Thyroid gland (tissue), 4 donors: ENCODE results near the gene UNKL. TPM values are rescaled to one million over a fixed set of nuclear protein-coding genes. Genes with fewer than 3 reads are reported as not detected.

Experiments
- DNase-seq, 2 donors: peaks; one replicate each; pipeline ENCODE4 v3.0.0-alpha.2; 2019
- H3K27ac ChIP-seq, 3 donors: fragments of 200-600 bp; sonication (generic); 1 replicate in 2 of 3; 2 replicates in 1 of 3; pipeline ENCODE4 v1.5.1; 2016 to 2019; ENCODE audit warnings: mild to moderate bottlenecking in 1 of 3, moderate library complexity in 1 of 3
- H3K27me3 ChIP-seq: fragments of 200-600 bp; sonication (generic); one replicate; pipeline ENCODE4 v1.5.1; 2019
- H3K36me3 ChIP-seq, 2 donors: fragments of 200-600 bp; sonication (generic); one replicate each; pipeline ENCODE4 v1.5.1; 2016 to 2019
- H3K4me1 ChIP-seq, 2 donors: fragments of 200-600 bp; sonication (generic); one replicate each; pipeline ENCODE4 v1.5.1; 2017 to 2019
- H3K4me3 ChIP-seq, 3 donors: fragments of 200-600 bp; sonication (generic); replicated peaks in 1 of 3; 1 replicate in 2 of 3; 2 replicates in 1 of 3; pipeline ENCODE4 v1.5.1; 2016; ENCODE audit warnings: mild to moderate bottlenecking in 1 of 3
- H3K9me3 ChIP-seq: fragments of 200-600 bp; sonication (generic); one replicate; pipeline ENCODE4 v1.5.1; 2017
- POLR2A ChIP-seq, 2 donors: fragments of 450-650 bp; IDR thresholded peaks; one replicate each; pipeline ENCODE4 v1.6.1; 2017; ENCODE audit warnings: antibody characterized with exemption in 2 of 2, mild to moderate bottlenecking in 2 of 2, moderate library complexity in 1 of 2
- WGBS, 2 donors: methylation state at CpG; one replicate each; pipeline ENCODE4 v1.1.5; 2017; 5-methylcytosine and 5-hydroxymethylcytosine counted together
- intact Hi-C: fragments of 100-400 bp; cut with DNase I; formaldehyde crosslinking; loops from one replicate; pipeline ENCODE4 v1.15.1; 2023
- total RNA-seq, 4 donors: library from RNA; depleted of rRNA; stranded (reverse); fragments of >200 nt; gene quantifications; one replicate each; pipeline ENCODE4 v1.2.3, GENCODE V29; 2016
- TF ChIP-seq, protein P1 (sequence below), 6 experiments: fragments of 200-600 bp in 3 of 6; fragments of 450-650 bp in 3 of 6; sonication (generic) in 3 of 6; IDR thresholded peaks; one replicate each; pipeline ENCODE4 v1.5.1; 2016 to 2019; ENCODE audit warnings: antibody characterized with exemption in 6 of 6, mild to moderate bottlenecking in 2 of 6, inconsistent platforms in 1 of 6, moderate library complexity in 1 of 6

Gene UNKL
- total RNA-seq, 4 donors from 2014 or later = 26.2 to 46.9 (median 31.3) TPM

DNA sequence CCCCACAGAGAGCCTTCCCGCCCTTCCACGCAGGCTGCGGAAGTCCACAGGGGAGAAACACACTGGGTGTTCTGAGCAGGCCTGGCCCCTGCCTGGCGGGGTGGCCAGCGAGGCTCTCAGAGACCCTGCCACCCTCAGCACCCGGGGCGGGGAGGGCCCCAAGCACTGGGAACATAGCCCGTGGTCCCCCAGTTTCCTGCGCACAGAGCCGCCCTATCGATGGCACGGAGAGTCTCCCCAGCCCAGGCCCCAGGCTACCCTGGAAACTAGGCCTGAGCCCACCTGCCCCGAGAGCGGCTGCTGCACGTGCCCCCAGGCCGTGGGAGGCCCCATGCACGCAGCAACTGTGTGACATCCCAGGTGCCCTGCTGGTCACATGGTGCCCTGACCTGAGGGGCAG, 40.1 kb upstream of the UNKL start:
- intact Hi-C loops = no loop called here
- H3K27ac ChIP-seq = no peak overlapping the region
- no peaks in the 10 kb centered on the region for H3K27me3 ChIP-seq
- 96% methylated on average over 3 to 7 of the region's 17 CpGs for WGBS, 2 donors
- no peaks in the 10 kb centered on the region for H3K9me3 ChIP-seq
- H3K36me3 ChIP-seq = peaks cover 45 to 63% of the 10 kb centered on the region in 2 donors
- no peak overlapping the region for H3K4me3 ChIP-seq
- no peaks in the 10 kb centered on the region for H3K4me1 ChIP-seq
- TF ChIP-seq, protein P1, sequence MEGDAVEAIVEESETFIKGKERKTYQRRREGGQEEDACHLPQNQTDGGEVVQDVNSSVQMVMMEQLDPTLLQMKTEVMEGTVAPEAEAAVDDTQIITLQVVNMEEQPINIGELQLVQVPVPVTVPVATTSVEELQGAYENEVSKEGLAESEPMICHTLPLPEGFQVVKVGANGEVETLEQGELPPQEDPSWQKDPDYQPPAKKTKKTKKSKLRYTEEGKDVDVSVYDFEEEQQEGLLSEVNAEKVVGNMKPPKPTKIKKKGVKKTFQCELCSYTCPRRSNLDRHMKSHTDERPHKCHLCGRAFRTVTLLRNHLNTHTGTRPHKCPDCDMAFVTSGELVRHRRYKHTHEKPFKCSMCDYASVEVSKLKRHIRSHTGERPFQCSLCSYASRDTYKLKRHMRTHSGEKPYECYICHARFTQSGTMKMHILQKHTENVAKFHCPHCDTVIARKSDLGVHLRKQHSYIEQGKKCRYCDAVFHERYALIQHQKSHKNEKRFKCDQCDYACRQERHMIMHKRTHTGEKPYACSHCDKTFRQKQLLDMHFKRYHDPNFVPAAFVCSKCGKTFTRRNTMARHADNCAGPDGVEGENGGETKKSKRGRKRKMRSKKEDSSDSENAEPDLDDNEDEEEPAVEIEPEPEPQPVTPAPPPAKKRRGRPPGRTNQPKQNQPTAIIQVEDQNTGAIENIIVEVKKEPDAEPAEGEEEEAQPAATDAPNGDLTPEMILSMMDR (IDR thresholded peaks at IDR 0.05) = no peak
- DNase-seq = no peak

DNA sequence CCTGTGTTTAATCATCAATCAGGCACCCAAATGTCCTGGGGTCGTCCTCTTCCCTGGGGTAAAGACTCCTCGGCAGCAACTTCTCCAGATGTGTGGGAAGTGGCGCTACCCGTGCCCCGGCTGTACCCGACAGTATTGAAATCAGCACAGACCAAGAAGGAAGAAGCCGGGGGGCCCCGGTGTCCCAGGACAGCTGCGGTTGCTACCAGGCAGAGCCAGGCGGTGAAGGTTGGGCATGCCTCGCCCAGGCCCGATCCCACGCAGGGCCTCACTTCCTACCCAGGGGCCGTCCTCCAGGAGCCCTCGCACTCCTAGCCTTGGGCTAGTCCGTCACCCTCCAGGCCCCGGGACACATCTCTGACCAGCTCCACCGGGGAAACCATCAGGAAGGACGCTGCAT, 38.8 kb upstream of the UNKL start:
- H3K27me3 ChIP-seq = no peaks in the 10 kb centered on the region
- 89 to 97% methylated on average over 15 to 19 of the region's 19 CpGs for WGBS, 2 donors
- no peaks in the 10 kb centered on the region for H3K4me1 ChIP-seq
- no peak for DNase-seq
- no peak overlapping the region for H3K27ac ChIP-seq
- H3K9me3 ChIP-seq = no peaks in the 10 kb centered on the region
- peaks cover 46 to 68% of the 10 kb centered on the region in 2 donors for H3K36me3 ChIP-seq
- no peak for TF ChIP-seq POLR2A (IDR thresholded peaks at IDR 0.05)
- TF ChIP-seq, protein P1 (IDR thresholded peaks at IDR 0.05) = no peak
- intact Hi-C loops = no loop called here
- no peak overlapping the region for H3K4me3 ChIP-seq

DNA sequence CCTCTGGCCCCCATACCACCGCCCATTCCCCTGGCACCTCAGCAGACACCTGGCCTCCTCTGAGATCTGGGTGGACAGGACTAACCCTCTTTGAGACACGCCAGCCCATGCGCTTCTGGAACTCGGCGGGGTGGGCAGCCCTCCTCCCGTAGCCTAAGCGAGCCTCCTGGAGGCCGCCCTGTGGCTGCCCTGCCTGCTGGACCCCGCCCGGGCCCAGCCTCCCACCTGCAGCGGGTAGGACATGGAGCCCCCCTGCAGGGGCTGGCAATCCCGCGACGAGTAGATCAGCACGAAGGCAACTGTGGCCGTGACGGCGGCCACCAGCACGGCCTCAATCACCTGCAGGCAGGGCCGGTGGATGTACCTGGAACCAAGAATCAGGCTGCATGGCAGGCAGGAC, 38.0 kb upstream of the UNKL start:
- H3K4me3 ChIP-seq = no peak overlapping the region
- no peaks in the 10 kb centered on the region for H3K27me3 ChIP-seq
- no peaks in the 10 kb centered on the region for H3K9me3 ChIP-seq
- intact Hi-C loops = no loop called here
- no peak for TF ChIP-seq POLR2A (IDR thresholded peaks at IDR 0.05)
- TF ChIP-seq, protein P1 (IDR thresholded peaks at IDR 0.05) = no peak
- 96 to 100% methylated on average over 4 to 7 of the region's 20 CpGs for WGBS, 2 donors
- no peak overlapping the region for H3K27ac ChIP-seq
- H3K4me1 ChIP-seq = no peaks in the 10 kb centered on the region
- DNase-seq = no peak
- H3K36me3 ChIP-seq = peaks cover 53 to 71% of the 10 kb centered on the region in 2 donors

DNA sequence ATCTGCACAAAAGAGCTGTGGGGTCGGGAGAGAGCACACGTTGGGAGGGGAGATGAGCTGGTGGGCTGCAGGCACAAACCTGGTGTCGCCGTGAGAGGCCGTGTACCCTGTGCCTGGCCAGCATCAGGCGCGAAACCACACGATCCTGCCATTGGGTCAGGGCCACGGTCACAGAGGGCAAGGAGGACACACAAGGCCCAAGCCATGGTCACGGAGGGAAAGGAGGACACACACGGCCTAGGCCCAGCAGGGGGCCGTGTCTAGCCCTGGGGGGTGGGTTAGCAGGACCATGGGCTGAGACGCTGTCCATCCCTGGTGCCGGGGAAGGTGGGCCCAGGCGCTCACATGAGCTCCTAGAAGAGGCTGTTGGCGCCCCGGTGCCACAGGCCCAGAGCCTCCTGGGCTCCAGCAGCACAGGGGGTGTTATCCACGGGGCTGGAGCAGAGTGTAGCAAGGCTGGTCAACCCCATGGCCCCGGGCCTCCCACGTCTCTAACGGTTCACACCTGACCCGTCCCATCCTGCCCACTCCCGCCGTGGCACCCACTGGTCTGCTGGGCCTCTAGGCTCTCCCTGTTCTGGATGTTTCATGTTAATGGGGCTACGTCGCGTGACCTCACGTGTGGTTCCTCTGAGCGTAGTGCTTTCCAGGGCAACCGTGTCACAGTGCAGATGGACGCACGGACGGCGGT, 37.3 kb upstream of the UNKL start:
- no peak for DNase-seq
- Histone ChIP-seq H3K4me3 (no peak overlapping the region), H3K27me3 (no peaks in the 10 kb centered on the region), H3K27ac (no peak overlapping the region), H3K36me3 (peaks cover 57 to 73% of the 10 kb centered on the region in 2 donors), H3K9me3 (no peaks in the 10 kb centered on the region), H3K4me1 (no peaks in the 10 kb centered on the region)
- 91 to 94% methylated on average over 17 to 29 of the region's 34 CpGs for WGBS, 2 donors
- TF ChIP-seq POLR2A (IDR thresholded peaks at IDR 0.05) = no peak
- TF ChIP-seq, protein P1 (IDR thresholded peaks at IDR 0.05) = no peak
- intact Hi-C loops = no loop called here

DNA sequence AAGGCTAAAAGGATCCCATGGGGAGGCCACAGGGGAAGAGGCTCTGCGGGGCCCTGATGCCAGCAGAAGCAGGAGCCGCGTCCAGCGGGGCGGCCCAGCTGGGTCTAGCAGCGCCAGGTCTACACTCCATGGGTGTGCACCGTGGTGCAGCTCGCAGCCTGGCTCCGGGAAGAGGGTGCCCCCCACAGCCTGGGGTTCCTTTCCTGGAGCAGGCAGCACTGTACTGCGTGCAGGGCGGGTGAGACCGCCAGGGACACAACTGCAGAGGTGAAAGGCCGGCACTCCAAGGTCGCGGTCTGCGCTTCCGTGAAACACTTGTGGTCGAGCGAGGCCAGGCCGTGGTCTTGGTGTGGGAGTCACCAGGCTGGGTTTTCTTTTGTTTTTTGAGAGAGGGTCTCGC, 36.3 kb upstream of the UNKL start:
- intact Hi-C loops = no loop called here
- WGBS, 2 donors = 96% methylated on average over 21 of the region's 21 CpGs; no CpG with 5 or more reads in 1 of the 2 donors
- H3K27me3 ChIP-seq = no peaks in the 10 kb centered on the region
- H3K36me3 ChIP-seq = peaks cover 61 to 77% of the 10 kb centered on the region in 2 donors
- H3K27ac ChIP-seq = no peak overlapping the region
- H3K4me3 ChIP-seq = no peak overlapping the region
- DNase-seq = no peak
- no peaks in the 10 kb centered on the region for H3K4me1 ChIP-seq
- H3K9me3 ChIP-seq = no peaks in the 10 kb centered on the region
- TF ChIP-seq POLR2A (IDR thresholded peaks at IDR 0.05) = no peak
- TF ChIP-seq, protein P1 (IDR thresholded peaks at IDR 0.05) = no peak
